Measurements from ENCODE around the gene BRME1. TPM values are rescaled to one million over a fixed set of nuclear protein-coding genes. Genes with fewer than 3 reads are reported as not detected.

The BRME1 gene
- total RNA-seq, 1 experiment from 2014 or later, result 1.7 TPM

GRCh38 chr19:13884726-13885591, 21.0 kb downstream of the BRME1 start:
- ChIA-PET CTCF (interaction anchor here (1.2 kb wide), 1 partner anchor 189 kb away, joined by 3 read pairs; no protein-coding TSS in a partner anchor), RAD21 (ENCODE audit: low non-redundant PET in 1 of 2, low total read pairs in 2 of 2, uncharacterized antibody in 2 of 2, unreplicated experiment in 2 of 2) (interaction anchor here in 1 of 2 experiments (0.6 kb wide), 1 partner anchor 347 kb away, joined by 3 read pairs; no protein-coding TSS in a partner anchor)
- H3K9ac ChIP-seq (ENCODE audit: low read length), result no peak overlapping the region

More at GRCh38 chr19:13884726-13885591, 21.0 kb downstream of the BRME1 start:
- Histone ChIP-seq H3K4me1 (ENCODE audit: control insufficient read depth in 1 of 2, insufficient read depth in 2 of 2, low read length in 2 of 2) (peaks cover 22 to 35% of the 10 kb centered on the region in 2 experiments), H3K9me2 (ENCODE audit: insufficient read depth) (no peaks in the 10 kb centered on the region), H3K4me3 (replicated peaks in 1 of 2; ENCODE audit: low read depth in 1 of 2, low read length in 2 of 2) (no peak overlapping the region), H3K36me3 (ENCODE audit: control insufficient read depth in 1 of 2, insufficient read depth in 2 of 2, low read length in 2 of 2) (no peaks in the 10 kb centered on the region), H3K9me3 (ENCODE audit: control insufficient read depth in 1 of 2, insufficient read depth in 1 of 2, low read depth in 1 of 2, low read length in 2 of 2) (no peaks in the 10 kb centered on the region), H3K27ac (ENCODE audit: low read depth, low read length) (no peak overlapping the region), H3K79me2 (ENCODE audit: insufficient read depth, low read length) (no peaks in the 10 kb centered on the region), H3K4me2 (ENCODE audit: low read length) (no peak overlapping the region), H2AFZ (ENCODE audit: low read depth, low read length, poor library complexity, severe bottlenecking) (no peak overlapping the region), H3K27me3 (ENCODE audit: insufficient read depth, low read length) (no peaks in the 10 kb centered on the region), H4K20me1 (ENCODE audit: insufficient read depth) (no peaks in the 10 kb centered on the region)
- DNase-seq (ENCODE audit: low read depth, low spot score) (no peak), ATAC-seq (no peak)
- intact Hi-C loops (cut with micrococcal nuclease), result loop anchor here (5.0 kb wide), 1 partner anchor 312 kb away; no protein-coding TSS in a partner anchor
- BruUV-seq (replicated peaks), result no TSS peak
- TF ChIP-seq ZBTB33 (IDR thresholded peaks at IDR 0.05; ENCODE audit: extremely low read depth, insufficient replicate concordance, low read length) (no peak), SRF (IDR thresholded peaks at IDR 0.05; ENCODE audit: low read depth) (no peak), SP1 (IDR thresholded peaks at IDR 0.05; ENCODE audit: low read depth) (no peak)
- POLR2A ChIA-PET, result no interaction called here
